ENCODE data around the gene TDRD7.

GRCh38 chr9:97363661-97364299 is 48.1 kb upstream of the TDRD7 start:
- TF ChIP-seq, protein P1, sequence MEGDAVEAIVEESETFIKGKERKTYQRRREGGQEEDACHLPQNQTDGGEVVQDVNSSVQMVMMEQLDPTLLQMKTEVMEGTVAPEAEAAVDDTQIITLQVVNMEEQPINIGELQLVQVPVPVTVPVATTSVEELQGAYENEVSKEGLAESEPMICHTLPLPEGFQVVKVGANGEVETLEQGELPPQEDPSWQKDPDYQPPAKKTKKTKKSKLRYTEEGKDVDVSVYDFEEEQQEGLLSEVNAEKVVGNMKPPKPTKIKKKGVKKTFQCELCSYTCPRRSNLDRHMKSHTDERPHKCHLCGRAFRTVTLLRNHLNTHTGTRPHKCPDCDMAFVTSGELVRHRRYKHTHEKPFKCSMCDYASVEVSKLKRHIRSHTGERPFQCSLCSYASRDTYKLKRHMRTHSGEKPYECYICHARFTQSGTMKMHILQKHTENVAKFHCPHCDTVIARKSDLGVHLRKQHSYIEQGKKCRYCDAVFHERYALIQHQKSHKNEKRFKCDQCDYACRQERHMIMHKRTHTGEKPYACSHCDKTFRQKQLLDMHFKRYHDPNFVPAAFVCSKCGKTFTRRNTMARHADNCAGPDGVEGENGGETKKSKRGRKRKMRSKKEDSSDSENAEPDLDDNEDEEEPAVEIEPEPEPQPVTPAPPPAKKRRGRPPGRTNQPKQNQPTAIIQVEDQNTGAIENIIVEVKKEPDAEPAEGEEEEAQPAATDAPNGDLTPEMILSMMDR (IDR thresholded peaks at IDR 0.05), result no peak
- TF ChIP-seq POLR2AphosphoS5 (IDR thresholded peaks at IDR 0.05) (no peak), POLR2A (IDR thresholded peaks at IDR 0.05) (no peak), EP300 (IDR thresholded peaks at IDR 0.05) (no peak)
